Measurements from ENCODE around the gene RPEL1.
A peak's percentile ranks its signal among the peaks of the same experiment; 100 is the strongest.
"Not testable (repeated sequence)": the region's sequence is repeated elsewhere in the genome, so short reads cannot be mapped to it uniquely, and the experiment has no call there.

The RPEL1 gene

GRCh38 chr10:103245587-103245986, at the start of gene RPEL1:
Gene RPEL1 (plus strand): TSS chr10:103245887. CDS start chr10:103245997, 110 bp downstream.
- DNase-seq (ENCODE audit: low spot score); H3K27ac ChIP-seq; POLR2A ChIA-PET (ENCODE audit: low non-redundant PET): not testable (repeated sequence)
- CTCF ChIA-PET = interaction anchor here (1.5 kb wide), 1 partner anchor 31 kb away, joined by 6 read pairs; no protein-coding TSS in a partner anchor

DNA sequence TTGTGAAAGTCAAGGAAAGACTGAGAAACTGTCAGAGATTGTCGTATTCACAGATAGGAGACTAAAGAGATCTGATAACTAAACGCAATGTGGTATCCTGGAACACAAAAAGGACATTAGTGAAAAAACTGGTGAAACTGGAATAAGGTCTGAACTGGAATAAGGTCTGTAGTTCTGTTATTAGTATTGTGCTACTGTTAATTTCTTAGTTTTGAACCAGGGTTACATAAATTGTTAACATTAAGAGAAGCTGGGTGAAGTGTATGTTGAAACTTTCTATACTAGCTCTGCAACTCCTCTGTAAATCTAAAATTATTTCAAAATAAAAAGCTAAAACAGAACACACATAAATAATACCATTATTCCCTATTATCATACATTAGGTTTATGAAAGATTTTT, 49.2 kb upstream of the RPEL1 start:
- ChIA-PET CTCF (interaction anchor here (1.0 kb wide), 1 partner anchor 34 kb away, joined by 3 read pairs; no protein-coding TSS in a partner anchor), POLR2A (ENCODE audit: low non-redundant PET) (no interaction called here)
- H3K27ac ChIP-seq = no peak overlapping the region
- DNase-seq (ENCODE audit: low spot score) = no peak
- no peak for TF ChIP-seq CTCF (conservative IDR thresholded peaks at IDR 0.05; ENCODE audit: low read depth)

- peak; percentile 34 for DNase-seq (ENCODE audit: low spot score)
- POLR2A ChIA-PET (ENCODE audit: low non-redundant PET) = interaction anchor here (0.5 to 0.6 kb wide), 2 partner anchors 128 to 140 kb away, joined by 3 to 12 read pairs; no protein-coding TSS in a partner anchor
- TF ChIP-seq CTCF (conservative IDR thresholded peaks at IDR 0.05; ENCODE audit: low read depth) = no peak
- CTCF ChIA-PET = interaction anchor here (0.6 to 1.0 kb wide), 2 partner anchors 34 to 57 kb away, joined by 3 read pairs; no protein-coding TSS in a partner anchor
- no peak overlapping the region for H3K27ac ChIP-seq
Observed at GRCh38 chr10:103197174-103197573, 48.5 kb upstream of the RPEL1 start.

- no peak for DNase-seq (ENCODE audit: low spot score)
- POLR2A ChIA-PET (ENCODE audit: low non-redundant PET) = interaction anchor here (0.6 kb wide), 1 partner anchor 139 kb away, joined by 3 read pairs; no protein-coding TSS in a partner anchor
- no peak overlapping the region for H3K27ac ChIP-seq
- CTCF ChIA-PET = no interaction called here
- no peak for TF ChIP-seq CTCF (conservative IDR thresholded peaks at IDR 0.05; ENCODE audit: low read depth)
Observed at GRCh38 chr10:103197903-103198302, 47.8 kb upstream of the RPEL1 start.

- DNase-seq (ENCODE audit: low spot score) = no peak
- no peak overlapping the region for H3K27ac ChIP-seq
- POLR2A ChIA-PET (ENCODE audit: low non-redundant PET) = no interaction called here
- TF ChIP-seq CTCF (conservative IDR thresholded peaks at IDR 0.05; ENCODE audit: low read depth) = no peak
- CTCF ChIA-PET = no interaction called here
Observed at GRCh38 chr10:103198648-103199047, 47.0 kb upstream of the RPEL1 start.

- no peak for DNase-seq (ENCODE audit: low spot score)
- no peak for TF ChIP-seq CTCF (conservative IDR thresholded peaks at IDR 0.05; ENCODE audit: low read depth)
- H3K27ac ChIP-seq = no peak overlapping the region
- ChIA-PET CTCF (no interaction called here), POLR2A (ENCODE audit: low non-redundant PET) (no interaction called here)
Observed at GRCh38 chr10:103199488-103199887, 46.2 kb upstream of the RPEL1 start.

- no peak for TF ChIP-seq CTCF (conservative IDR thresholded peaks at IDR 0.05; ENCODE audit: low read depth)
- H3K27ac ChIP-seq = no peak overlapping the region
- ChIA-PET CTCF (interaction anchor here (0.5 kb wide), 1 partner anchor 265 kb away, joined by 3 read pairs; no protein-coding TSS in a partner anchor), POLR2A (ENCODE audit: low non-redundant PET) (no interaction called here)
- DNase-seq (ENCODE audit: low spot score) = no peak
Observed at GRCh38 chr10:103202319-103202718, 43.4 kb upstream of the RPEL1 start.
